Lower leg skin (tissue), 4 donors: ENCODE measurements around the gene ALPL. TPM values are rescaled to one million over a fixed set of nuclear protein-coding genes. Genes with fewer than 3 reads are reported as not detected.

Experiments
- DNase-seq, 2 donors: peaks; one replicate each; pipeline ENCODE4 v3.0.0-alpha.2; 2019; ENCODE audit warnings: low spot score in 2 of 2
- H3K4me3 ChIP-seq: fragments of 200-600 bp; sonication (generic); 2 replicates; pipeline ENCODE4 v1.5.1; 2017; ENCODE audit warnings: mild to moderate bottlenecking, low read depth; ENCODE audit not compliant: poor library complexity, severe bottlenecking
- CTCF ChIP-seq, 3 donors: fragments of 450-650 bp; IDR thresholded peaks; one replicate each; pipeline ENCODE4 v1.5.1; 2016; ENCODE audit warnings: antibody characterized with exemption in 3 of 3, mild to moderate bottlenecking in 3 of 3, moderate library complexity in 2 of 3
- POLR2A ChIP-seq, 2 donors: fragments of 450-650 bp; IDR thresholded peaks; one replicate each; pipeline ENCODE4 v1.6.1; 2016 to 2017; ENCODE audit warnings: antibody characterized with exemption in 2 of 2, mild to moderate bottlenecking in 1 of 2, moderate library complexity in 1 of 2
- WGBS, 2 donors: methylation state at CpG; one replicate each; pipeline ENCODE4 v1.1.5; 2018; 5-methylcytosine and 5-hydroxymethylcytosine counted together
- intact Hi-C: fragments of 100-400 bp; cut with DNase I; formaldehyde crosslinking; loops from one replicate; pipeline ENCODE4 v1.15.0; 2023; ENCODE audit warnings: low total_unique reads
- total RNA-seq, 4 donors: library from RNA; depleted of rRNA; stranded (reverse); fragments of >200 nt; gene quantifications; one replicate each; pipeline ENCODE4 v1.1.0, GENCODE V29; 2016

ALPL gene
- total RNA-seq, 4 donors from 2014 or later = 1.3 to 7.7 (median 2.2) TPM

- no peak for DNase-seq
- no peak for TF ChIP-seq CTCF (IDR thresholded peaks at IDR 0.05)
- no peak for TF ChIP-seq POLR2A (IDR thresholded peaks at IDR 0.05)
- H3K4me3 ChIP-seq = no peak overlapping the region
- 65 to 67% methylated on average over 8 of the region's 8 CpGs for WGBS, 2 donors
- intact Hi-C loops = no loop called here
Observed at GRCh38 chr1:21553116-21553926, 44.1 kb downstream of the ALPL start.

GRCh38 chr1:21559788-21560567 is 50.8 kb downstream of the ALPL start:
- 73 to 80% methylated on average over 5 of the region's 5 CpGs for WGBS, 2 donors
- intact Hi-C loops = no loop called here
- DNase-seq = no peak
- no peak overlapping the region for H3K4me3 ChIP-seq
- no peak for TF ChIP-seq CTCF (IDR thresholded peaks at IDR 0.05)
- TF ChIP-seq POLR2A (IDR thresholded peaks at IDR 0.05) = no peak

- no peak overlapping the region for H3K4me3 ChIP-seq
- WGBS, 2 donors = 93% methylated on average over 11 to 12 of the region's 12 CpGs
- DNase-seq = no peak
- TF ChIP-seq CTCF (IDR thresholded peaks at IDR 0.05) (no peak), POLR2A (IDR thresholded peaks at IDR 0.05) (no peak)
- intact Hi-C loops = no loop called here
Observed at GRCh38 chr1:21560916-21561638, 51.9 kb downstream of the ALPL start.

- H3K4me3 ChIP-seq = no peak overlapping the region
- WGBS, 2 donors = 94% methylated on average over 15 of the region's 15 CpGs
- intact Hi-C loops = no loop called here
- DNase-seq = no peak
- TF ChIP-seq CTCF (IDR thresholded peaks at IDR 0.05) (no peak), POLR2A (IDR thresholded peaks at IDR 0.05) (no peak)
Observed at GRCh38 chr1:21562896-21563295, 53.7 kb downstream of the ALPL start.

- H3K4me3 ChIP-seq = no peak overlapping the region
- 84 to 87% methylated on average over 9 to 12 of the region's 17 CpGs for WGBS, 2 donors
- no peak for DNase-seq
- intact Hi-C loops = no loop called here
- no peak for TF ChIP-seq POLR2A (IDR thresholded peaks at IDR 0.05)
- no peak for TF ChIP-seq CTCF (IDR thresholded peaks at IDR 0.05)
Observed at GRCh38 chr1:21563971-21564370, 54.7 kb downstream of the ALPL start.
